NCI-H446 treated with DMSO at 0.1 percent for 48 hours (cell line): Measurements from ENCODE around the gene PTPRN2.
"Not testable (repeated sequence)": the region's sequence is repeated elsewhere in the genome, so short reads cannot be mapped to it uniquely, and the experiment has no call there.

Experiments
- DNase-seq: peaks from one replicate; lab custom pipeline; 2025; lab: John Stamatoyannopoulos, UW

PTPRN2 gene

GRCh38 chr7:157904211-157904865, 683.3 kb downstream of the PTPRN2 start:
- no peak for DNase-seq

- no peak for DNase-seq
These were observed 683.9 kb downstream of the PTPRN2 start for GRCh38 chr7:157903710-157904109.

- no peak for DNase-seq
These were observed 684.3 kb downstream of the PTPRN2 start for GRCh38 chr7:157903296-157903695.

- not testable (repeated sequence) for DNase-seq
These were observed 685.6 kb downstream of the PTPRN2 start for GRCh38 chr7:157901816-157902610.

GRCh38 chr7:157901166-157901565, 686.5 kb downstream of the PTPRN2 start:
- DNase-seq = no peak

GRCh38 chr7:157900556-157900955, 687.1 kb downstream of the PTPRN2 start:
- DNase-seq = no peak

- no peak for DNase-seq
These were observed 687.6 kb downstream of the PTPRN2 start for GRCh38 chr7:157900011-157900410.

GRCh38 chr7:157898802-157899505, 688.7 kb downstream of the PTPRN2 start:
- no peak for DNase-seq

- no peak for DNase-seq
These were observed 689.4 kb downstream of the PTPRN2 start for GRCh38 chr7:157898261-157898660.

GRCh38 chr7:157897681-157898080, 689.9 kb downstream of the PTPRN2 start:
- no peak for DNase-seq

- no peak for DNase-seq
These were observed 690.7 kb downstream of the PTPRN2 start for GRCh38 chr7:157896774-157897555.

GRCh38 chr7:157896376-157896675, 691.3 kb downstream of the PTPRN2 start:
- not testable (repeated sequence) for DNase-seq

- DNase-seq = no peak
These were observed 691.9 kb downstream of the PTPRN2 start for GRCh38 chr7:157895520-157896375.

GRCh38 chr7:157895098-157895497, 692.5 kb downstream of the PTPRN2 start:
- not testable (repeated sequence) for DNase-seq

- no peak for DNase-seq
These were observed 694.0 kb downstream of the PTPRN2 start for GRCh38 chr7:157893535-157894044.

- DNase-seq = no peak
These were observed 694.7 kb downstream of the PTPRN2 start for GRCh38 chr7:157892751-157893523.

GRCh38 chr7:157890921-157891401, 696.7 kb downstream of the PTPRN2 start:
- DNase-seq = no peak

GRCh38 chr7:157889480-157889879, 698.1 kb downstream of the PTPRN2 start:
- no peak for DNase-seq

- DNase-seq = no peak
These were observed 699.0 kb downstream of the PTPRN2 start for GRCh38 chr7:157888579-157888978.

- DNase-seq = no peak
These were observed 700.2 kb downstream of the PTPRN2 start for GRCh38 chr7:157887400-157887799.
